Endodermal cell (in vitro differentiated cells): ENCODE data around the gene C5orf52. TPM values are rescaled to one million over a fixed set of nuclear protein-coding genes. Genes with fewer than 3 reads are reported as not detected.

Experiments used
- DNase-seq: peaks from one replicate; pipeline ENCODE4 v3.0.0-alpha.2; 2017
- H3K27ac ChIP-seq: 2 replicates; pipeline ENCODE4 v1.5.1; 2013; ENCODE audit warnings: mild to moderate bottlenecking, low read depth, low read length, moderate library complexity
- H3K27me3 ChIP-seq: 2 replicates; pipeline ENCODE4 v1.6.1; 2013; ENCODE audit warnings: mild to moderate bottlenecking, low read length, moderate library complexity; ENCODE audit not compliant: insufficient read depth, control insufficient read depth, poor library complexity, severe bottlenecking
- H3K36me3 ChIP-seq: 2 replicates; pipeline ENCODE4 v1.7.0; 2013; ENCODE audit warnings: mild to moderate bottlenecking, low read length, moderate library complexity; ENCODE audit not compliant: control insufficient read depth, insufficient read depth
- H3K4me1 ChIP-seq: one replicate; pipeline ENCODE4 v1.7.0; 2013; ENCODE audit warnings: low read length; ENCODE audit not compliant: control insufficient read depth, insufficient read depth
- H3K4me3 ChIP-seq: 2 replicates; pipeline ENCODE4 v1.5.1; 2013; ENCODE audit warnings: mild to moderate bottlenecking, low read length, moderate library complexity
- H3K9ac ChIP-seq: 2 replicates; pipeline ENCODE4 v1.6.1; 2013; ENCODE audit warnings: mild to moderate bottlenecking, low read length, moderate library complexity; ENCODE audit not compliant: poor library complexity, severe bottlenecking; ENCODE audit errors: extremely low read depth
- H3K9me3 ChIP-seq: 2 replicates; pipeline ENCODE4 v1.6.1; 2013; ENCODE audit warnings: mild to moderate bottlenecking, low read length, moderate library complexity; ENCODE audit not compliant: control insufficient read depth
- H3K27ac Mint-ChIP-seq: 2 replicates; pipeline ENCODE4 v1.8.0; 2020; ENCODE audit warnings: mixed read lengths
- H3K27me3 Mint-ChIP-seq: 2 replicates; pipeline ENCODE4 v1.8.0; 2021; ENCODE audit warnings: mild to moderate bottlenecking, mixed read lengths; ENCODE audit not compliant: insufficient read depth
- H3K36me3 Mint-ChIP-seq: 2 replicates; pipeline ENCODE4 v1.8.0; 2020; ENCODE audit warnings: low read depth, mixed read lengths
- H3K4me1 Mint-ChIP-seq: 2 replicates; pipeline ENCODE4 v1.8.0; 2020; ENCODE audit warnings: mixed read lengths
- H3K4me3 Mint-ChIP-seq: 2 replicates; pipeline ENCODE4 v1.8.0; 2020; ENCODE audit warnings: mild to moderate bottlenecking, moderate library complexity, mixed read lengths
- H3K9me3 Mint-ChIP-seq: 2 replicates; pipeline ENCODE4 v1.8.0; 2020; ENCODE audit warnings: mild to moderate bottlenecking, mixed read lengths
- CTCF ChIP-seq: fragments of 200-600 bp; sonication (generic); conservative IDR thresholded peaks from 2 replicates; pipeline ENCODE4 v1.5.0; 2021; ENCODE audit warnings: antibody characterized with exemption, mild to moderate bottlenecking
- WGBS, 2 experiments: methylation state at CpG; one replicate each; pipeline versions ENCODE4 v1.1.5 to v1.1.7; 2013; ENCODE audit warnings: missing lambda C conversion rate in 2 of 2, mixed read lengths in 1 of 2; ENCODE audit not compliant: insufficient coverage in 1 of 2, insufficient read length in 1 of 2; 5-methylcytosine and 5-hydroxymethylcytosine counted together
- total RNA-seq, 2 donors: library from RNA; stranded (reverse); fragmentation: NEBNext Ultra II Directional in 1 of 2; extraction: Animal tissue kit (Norgen Biotek cat#: 25700) in 1 of 2; gene quantifications; 2 replicates in 1 of 2; 3 replicates in 1 of 2; pipeline ENCODE4 v1.2.1, GENCODE V29; 2021

Gene C5orf52
- total RNA-seq, 2 donors from 2014 or later = not detected

GRCh38 chr5:157710431-157710830, 39.1 kb downstream of the C5orf52 start:
- Histone ChIP-seq H3K4me1 (peaks cover 5% of the 10 kb centered on the region), H3K27ac (no peak overlapping the region), H3K9ac (no peak overlapping the region), H3K36me3 (no peaks in the 10 kb centered on the region), H3K27me3 (no peaks in the 10 kb centered on the region), H3K9me3 (no peaks in the 10 kb centered on the region), H3K4me3 (no peak overlapping the region)
- Mint-ChIP-seq H3K36me3 (no peaks in the 10 kb centered on the region), H3K27me3 (peaks cover 11% of the 10 kb centered on the region), H3K27ac (no peak overlapping the region), H3K4me3 (no peak overlapping the region), H3K4me1 (peaks cover 6% of the 10 kb centered on the region), H3K9me3 (no peaks in the 10 kb centered on the region)
- TF ChIP-seq CTCF = no peak
- no peak for DNase-seq
- WGBS, 2 experiments = 92 to 100% methylated on average over 1 of the region's 3 CpGs

GRCh38 chr5:157710882-157711281, 39.5 kb downstream of the C5orf52 start:
- no peaks in the 10 kb centered on the region for H3K27me3 ChIP-seq
- peaks cover 5% of the 10 kb centered on the region for H3K4me1 ChIP-seq
- H3K27ac ChIP-seq = no peak overlapping the region
- no peak for TF ChIP-seq CTCF
- no peaks in the 10 kb centered on the region for H3K36me3 ChIP-seq
- no peaks in the 10 kb centered on the region for H3K9me3 ChIP-seq
- no peak overlapping the region for H3K9ac ChIP-seq
- no peak for DNase-seq
- no peak overlapping the region for H3K4me3 Mint-ChIP-seq
- H3K27ac Mint-ChIP-seq = no peak overlapping the region
- WGBS, 2 experiments = 100% methylated on average over 2 of the region's 2 CpGs; no CpG with 5 or more reads in 1 of the 2 experiments
- peaks cover 9% of the 10 kb centered on the region for H3K27me3 Mint-ChIP-seq
- peaks cover 3% of the 10 kb centered on the region for H3K4me1 Mint-ChIP-seq
- no peaks in the 10 kb centered on the region for H3K36me3 Mint-ChIP-seq
- no peak overlapping the region for H3K4me3 ChIP-seq
- H3K9me3 Mint-ChIP-seq = no peaks in the 10 kb centered on the region

GRCh38 chr5:157713830-157714595, 42.7 kb downstream of the C5orf52 start:
- no peaks in the 10 kb centered on the region for H3K9me3 ChIP-seq
- Mint-ChIP-seq H3K4me3 (no peak overlapping the region), H3K36me3 (no peaks in the 10 kb centered on the region), H3K27ac (no peak overlapping the region), H3K9me3 (no peaks in the 10 kb centered on the region), H3K27me3 (peaks cover 7% of the 10 kb centered on the region), H3K4me1 (no peaks in the 10 kb centered on the region)
- TF ChIP-seq CTCF = no peak
- WGBS, 2 experiments = 91 to 100% methylated on average over 1 to 4 of the region's 4 CpGs
- H3K27ac ChIP-seq = no peak overlapping the region
- peaks cover 5% of the 10 kb centered on the region for H3K4me1 ChIP-seq
- H3K27me3 ChIP-seq = no peaks in the 10 kb centered on the region
- DNase-seq = no peak
- H3K36me3 ChIP-seq = no peaks in the 10 kb centered on the region
- no peak overlapping the region for H3K9ac ChIP-seq
- H3K4me3 ChIP-seq = no peak overlapping the region
